ENCODE measurements around the gene WDR7. TPM values are rescaled to one million over a fixed set of nuclear protein-coding genes. Genes with fewer than 3 reads are reported as not detected.

Gene WDR7
- total RNA-seq, 2 experiments from 2014 or later = 28.8 to 30.5 TPM

DNA sequence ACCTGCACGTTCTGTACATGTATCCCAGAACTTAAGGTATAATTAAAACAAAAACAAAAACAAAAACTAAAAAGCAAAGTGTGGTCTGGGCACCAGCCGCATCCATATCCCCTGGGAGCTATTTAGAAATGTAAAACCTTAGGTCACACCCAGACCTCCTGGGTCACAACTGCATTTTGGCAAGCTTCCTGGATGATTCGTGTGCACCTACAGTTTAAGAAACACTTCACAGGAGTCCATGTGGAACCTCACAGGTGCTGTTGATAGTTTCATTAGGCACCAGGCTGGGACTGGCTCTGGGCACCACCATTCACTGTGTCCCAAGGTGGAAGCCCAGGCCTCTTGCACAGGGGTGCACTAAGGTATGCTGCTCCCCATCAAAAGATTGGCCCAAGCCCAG lies 392.1 kb downstream of the WDR7 start:
- Mint-ChIP-seq H3K9me3 (no peaks in the 10 kb centered on the region), H3K36me3 (ENCODE audit: low read depth) (no peaks in the 10 kb centered on the region), H3K27me3 (no peaks in the 10 kb centered on the region), H3K4me1 (ENCODE audit: low read depth) (no peaks in the 10 kb centered on the region), H3K4me3 (no peak overlapping the region), H3K27ac (no peak overlapping the region)
- DNase-seq = no peak
- H3K36me3 ChIP-seq (ENCODE audit: insufficient read depth, low read length) = no peaks in the 10 kb centered on the region
- no peaks in the 10 kb centered on the region for H3K4me1 ChIP-seq (ENCODE audit: insufficient read depth, low read length)
- no peak overlapping the region for H3K4me3 ChIP-seq (ENCODE audit: low read length)
- ATAC-seq (ENCODE audit: poor library complexity) = no peak
- no peaks in the 10 kb centered on the region for H3K27me3 ChIP-seq (ENCODE audit: control insufficient read depth in 1 of 2, insufficient read depth in 2 of 2, low read length in 2 of 2)
- POLR2A ChIA-PET = no interaction called here
- no peaks in the 10 kb centered on the region for H3K9me3 ChIP-seq (ENCODE audit: control insufficient read depth in 1 of 2, insufficient read depth in 1 of 2, low read length in 2 of 2)
- TF ChIP-seq, protein P1, sequence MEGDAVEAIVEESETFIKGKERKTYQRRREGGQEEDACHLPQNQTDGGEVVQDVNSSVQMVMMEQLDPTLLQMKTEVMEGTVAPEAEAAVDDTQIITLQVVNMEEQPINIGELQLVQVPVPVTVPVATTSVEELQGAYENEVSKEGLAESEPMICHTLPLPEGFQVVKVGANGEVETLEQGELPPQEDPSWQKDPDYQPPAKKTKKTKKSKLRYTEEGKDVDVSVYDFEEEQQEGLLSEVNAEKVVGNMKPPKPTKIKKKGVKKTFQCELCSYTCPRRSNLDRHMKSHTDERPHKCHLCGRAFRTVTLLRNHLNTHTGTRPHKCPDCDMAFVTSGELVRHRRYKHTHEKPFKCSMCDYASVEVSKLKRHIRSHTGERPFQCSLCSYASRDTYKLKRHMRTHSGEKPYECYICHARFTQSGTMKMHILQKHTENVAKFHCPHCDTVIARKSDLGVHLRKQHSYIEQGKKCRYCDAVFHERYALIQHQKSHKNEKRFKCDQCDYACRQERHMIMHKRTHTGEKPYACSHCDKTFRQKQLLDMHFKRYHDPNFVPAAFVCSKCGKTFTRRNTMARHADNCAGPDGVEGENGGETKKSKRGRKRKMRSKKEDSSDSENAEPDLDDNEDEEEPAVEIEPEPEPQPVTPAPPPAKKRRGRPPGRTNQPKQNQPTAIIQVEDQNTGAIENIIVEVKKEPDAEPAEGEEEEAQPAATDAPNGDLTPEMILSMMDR (IDR thresholded peaks at IDR 0.05) = no peak
- CTCF ChIA-PET = no interaction called here
- H3K27ac ChIP-seq (ENCODE audit: low read depth in 1 of 2, low read length in 2 of 2) = no peak overlapping the region
- intact Hi-C loops (cut with DNase I, micrococcal nuclease) = no loop called here

DNA sequence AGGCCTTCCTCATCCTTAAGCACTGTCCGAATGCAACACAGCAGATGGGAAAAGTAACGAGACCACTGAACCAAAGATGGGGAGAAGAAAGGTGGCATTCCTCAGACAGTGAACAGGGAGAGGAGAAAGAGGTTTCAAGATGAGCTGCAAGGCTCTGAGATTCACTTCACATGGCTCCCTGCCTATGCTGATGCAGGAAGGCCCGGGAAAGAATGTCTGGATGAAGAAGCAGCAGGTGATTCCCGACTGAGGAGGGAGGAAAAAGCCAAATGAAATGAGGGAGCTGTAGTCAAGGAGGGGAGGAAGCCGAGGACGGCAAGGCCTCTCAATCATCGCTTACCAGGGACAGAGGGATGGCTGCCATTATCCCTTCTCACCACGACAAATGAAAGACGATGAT lies 397.2 kb downstream of the WDR7 start:
- Histone ChIP-seq H3K36me3 (ENCODE audit: insufficient read depth, low read length) (no peaks in the 10 kb centered on the region), H3K4me3 (ENCODE audit: low read length) (no peak overlapping the region), H3K27ac (ENCODE audit: low read depth in 1 of 2, low read length in 2 of 2) (no peak overlapping the region), H3K27me3 (ENCODE audit: control insufficient read depth in 1 of 2, insufficient read depth in 2 of 2, low read length in 2 of 2) (no peaks in the 10 kb centered on the region), H3K9me3 (ENCODE audit: control insufficient read depth in 1 of 2, insufficient read depth in 1 of 2, low read length in 2 of 2) (peaks cover 0 to 11% of the 10 kb centered on the region in 2 experiments), H3K4me1 (ENCODE audit: insufficient read depth, low read length) (no peaks in the 10 kb centered on the region)
- ChIA-PET CTCF (no interaction called here), POLR2A (no interaction called here)
- intact Hi-C loops (cut with DNase I, micrococcal nuclease) = no loop called here
- H3K27me3 Mint-ChIP-seq = no peaks in the 10 kb centered on the region
- no peaks in the 10 kb centered on the region for H3K36me3 Mint-ChIP-seq (ENCODE audit: low read depth)
- H3K4me1 Mint-ChIP-seq (ENCODE audit: low read depth) = no peaks in the 10 kb centered on the region
- no peak overlapping the region for H3K27ac Mint-ChIP-seq
- DNase-seq = no peak
- TF ChIP-seq, protein P1 (IDR thresholded peaks at IDR 0.05) = no peak
- no peak overlapping the region for H3K4me3 Mint-ChIP-seq
- H3K9me3 Mint-ChIP-seq = no peaks in the 10 kb centered on the region
- no peak for ATAC-seq (ENCODE audit: poor library complexity)

DNA sequence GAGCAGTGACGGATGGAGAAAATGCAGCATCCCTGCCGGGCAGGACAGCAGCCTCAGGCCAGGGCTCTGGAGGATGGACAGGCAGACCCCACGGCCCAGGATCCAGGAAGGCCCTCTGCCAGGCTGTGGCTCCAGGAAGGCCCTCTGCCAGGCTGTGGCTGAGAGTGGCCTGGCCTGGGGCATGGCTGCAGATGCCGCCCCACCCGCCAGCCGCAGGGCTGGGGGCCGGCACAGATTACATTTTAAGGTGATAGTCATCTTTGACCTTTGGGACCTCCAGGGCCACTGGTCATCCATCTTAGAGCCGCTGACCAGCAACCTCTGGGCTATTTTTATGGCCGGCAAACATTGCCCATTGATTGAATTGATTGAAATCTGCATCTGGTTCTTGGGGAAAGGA lies 397.7 kb downstream of the WDR7 start:
- no peak for ATAC-seq (ENCODE audit: poor library complexity)
- Histone ChIP-seq H3K9me3 (ENCODE audit: control insufficient read depth in 1 of 2, insufficient read depth in 1 of 2, low read length in 2 of 2) (peaks cover 0 to 13% of the 10 kb centered on the region in 2 experiments), H3K36me3 (ENCODE audit: insufficient read depth, low read length) (no peaks in the 10 kb centered on the region), H3K4me1 (ENCODE audit: insufficient read depth, low read length) (no peaks in the 10 kb centered on the region), H3K27me3 (ENCODE audit: control insufficient read depth in 1 of 2, insufficient read depth in 2 of 2, low read length in 2 of 2) (no peaks in the 10 kb centered on the region), H3K4me3 (ENCODE audit: low read length) (no peak overlapping the region), H3K27ac (ENCODE audit: low read depth in 1 of 2, low read length in 2 of 2) (no peak overlapping the region)
- DNase-seq = no peak
- ChIA-PET POLR2A (no interaction called here), CTCF (no interaction called here)
- H3K9me3 Mint-ChIP-seq = no peaks in the 10 kb centered on the region
- TF ChIP-seq, protein P1 (IDR thresholded peaks at IDR 0.05) = no peak
- no peaks in the 10 kb centered on the region for H3K4me1 Mint-ChIP-seq (ENCODE audit: low read depth)
- no peak overlapping the region for H3K27ac Mint-ChIP-seq
- intact Hi-C loops (cut with DNase I, micrococcal nuclease) = no loop called here
- H3K27me3 Mint-ChIP-seq = no peaks in the 10 kb centered on the region
- no peak overlapping the region for H3K4me3 Mint-ChIP-seq
- H3K36me3 Mint-ChIP-seq (ENCODE audit: low read depth) = no peaks in the 10 kb centered on the region
